Cerebellar cortex (tissue), 1 donor: ENCODE data around the gene GNL3L.
"Not testable (repeated sequence)": the region's sequence is repeated elsewhere in the genome, so short reads cannot be mapped to it uniquely, and the experiment has no call there.

Source experiments
- DNase-seq: peaks from one replicate; pipeline ENCODE4 v3.0.0-alpha.2; 2015; ENCODE audit warnings: low spot score

The GNL3L gene

GRCh38 chrX:54560411-54560810 lies 30.4 kb downstream of the GNL3L start:
- no peak for DNase-seq

- DNase-seq = no peak
These were observed 31.6 kb downstream of the GNL3L start for GRCh38 chrX:54561622-54562021.

GRCh38 chrX:54564936-54565335 lies 34.9 kb downstream of the GNL3L start:
- no peak for DNase-seq

- DNase-seq = no peak
These were observed 40.3 kb downstream of the GNL3L start for GRCh38 chrX:54570332-54570731.

GRCh38 chrX:54572641-54573040 lies 42.6 kb downstream of the GNL3L start:
- not testable (repeated sequence) for DNase-seq

GRCh38 chrX:54597728-54598127 lies 67.7 kb downstream of the GNL3L start:
- DNase-seq = no peak

- DNase-seq = no peak
These were observed 72.5 kb downstream of the GNL3L start for GRCh38 chrX:54602563-54602962.
